Colonic mucosa (tissue), 4 donors: ENCODE measurements around the gene OR2F2. TPM values are rescaled to one million over a fixed set of nuclear protein-coding genes. Genes with fewer than 3 reads are reported as not detected.

Experiments used
- DNase-seq: peaks from one replicate; pipeline ENCODE4 v3.0.0-alpha.2; 2020
- H3K27ac ChIP-seq: fragments of 200-600 bp; one replicate; pipeline ENCODE4 v1.8.0; 2021
- H3K27me3 ChIP-seq: fragments of 200-600 bp; one replicate; pipeline ENCODE4 v1.8.0; 2021
- H3K36me3 ChIP-seq: fragments of 200-600 bp; one replicate; pipeline ENCODE4 v1.8.0; 2021
- H3K4me1 ChIP-seq: fragments of 200-600 bp; one replicate; pipeline ENCODE4 v1.8.0; 2021; ENCODE audit warnings: mild to moderate bottlenecking
- H3K4me3 ChIP-seq: fragments of 200-600 bp; one replicate; pipeline ENCODE4 v1.8.0; 2021
- H3K9ac ChIP-seq, 2 donors: one replicate each; pipeline ENCODE4 v1.7.0; 2013; ENCODE audit warnings: control low read depth in 2 of 2, low read depth in 2 of 2, low read length in 2 of 2
- H3K9me3 ChIP-seq: fragments of 200-600 bp; one replicate; pipeline ENCODE4 v1.8.0; 2021
- intact Hi-C: fragments of 100-400 bp; cut with DNase I; formaldehyde crosslinking; loops from one replicate; pipeline ENCODE4 v1.14.1; 2022
- total RNA-seq, 2 donors: library from RNA; stranded (reverse); fragmentation: NEBNext Ultra II Directional in 1 of 2; extraction: Animal tissue kit (Norgen Biotek cat#: 25700) in 1 of 2; gene quantifications; one replicate each; pipeline ENCODE4 v1.2.1, GENCODE V29; 2021
- TF ChIP-seq, protein P1 (sequence below): fragments of 200-600 bp; IDR thresholded peaks from one replicate; pipeline ENCODE4 v1.8.0; 2022; ENCODE audit warnings: antibody characterized with exemption, mild to moderate bottlenecking
- donor health status: healthy.
- donor health status: DM: no; HTN: no; CAD: no.
- donor health status: DM: no; HTN: no; CAD: no.

OR2F2 gene
- total RNA-seq, 2 donors from 2014 or later, result not detected

DNA sequence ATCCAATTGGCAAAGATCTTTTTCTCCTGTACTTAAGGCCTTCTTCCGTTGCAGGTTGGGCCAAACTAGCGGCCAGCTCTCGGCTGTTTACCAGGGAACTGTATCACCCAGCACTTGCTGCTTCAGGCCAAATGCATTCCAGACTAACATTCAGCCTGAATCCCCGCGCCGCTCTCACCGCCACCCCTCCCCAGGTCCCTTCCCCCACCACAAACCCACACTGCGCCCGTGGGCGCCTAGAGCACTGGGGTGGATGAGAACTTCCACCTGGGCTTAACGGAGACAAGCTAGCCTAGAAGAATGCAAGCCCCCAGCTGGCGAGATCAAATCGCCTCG is 33.7 kb upstream of the OR2F2 start:
- intact Hi-C loops, result no loop called here
- peak overlapping the region; percentile 92 for H3K27ac ChIP-seq
- TF ChIP-seq, protein P1, sequence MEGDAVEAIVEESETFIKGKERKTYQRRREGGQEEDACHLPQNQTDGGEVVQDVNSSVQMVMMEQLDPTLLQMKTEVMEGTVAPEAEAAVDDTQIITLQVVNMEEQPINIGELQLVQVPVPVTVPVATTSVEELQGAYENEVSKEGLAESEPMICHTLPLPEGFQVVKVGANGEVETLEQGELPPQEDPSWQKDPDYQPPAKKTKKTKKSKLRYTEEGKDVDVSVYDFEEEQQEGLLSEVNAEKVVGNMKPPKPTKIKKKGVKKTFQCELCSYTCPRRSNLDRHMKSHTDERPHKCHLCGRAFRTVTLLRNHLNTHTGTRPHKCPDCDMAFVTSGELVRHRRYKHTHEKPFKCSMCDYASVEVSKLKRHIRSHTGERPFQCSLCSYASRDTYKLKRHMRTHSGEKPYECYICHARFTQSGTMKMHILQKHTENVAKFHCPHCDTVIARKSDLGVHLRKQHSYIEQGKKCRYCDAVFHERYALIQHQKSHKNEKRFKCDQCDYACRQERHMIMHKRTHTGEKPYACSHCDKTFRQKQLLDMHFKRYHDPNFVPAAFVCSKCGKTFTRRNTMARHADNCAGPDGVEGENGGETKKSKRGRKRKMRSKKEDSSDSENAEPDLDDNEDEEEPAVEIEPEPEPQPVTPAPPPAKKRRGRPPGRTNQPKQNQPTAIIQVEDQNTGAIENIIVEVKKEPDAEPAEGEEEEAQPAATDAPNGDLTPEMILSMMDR, result no peak
- peak; percentile 49 for DNase-seq
- H3K9me3 ChIP-seq, result no peaks in the 10 kb centered on the region
- no peaks in the 10 kb centered on the region for H3K27me3 ChIP-seq
- H3K4me1 ChIP-seq, result peaks cover 13% of the 10 kb centered on the region
- peak overlapping the region; percentile 56 for H3K4me3 ChIP-seq
- no peaks in the 10 kb centered on the region for H3K36me3 ChIP-seq
- peak overlapping the region; percentile 82 to 99 for H3K9ac ChIP-seq

DNA sequence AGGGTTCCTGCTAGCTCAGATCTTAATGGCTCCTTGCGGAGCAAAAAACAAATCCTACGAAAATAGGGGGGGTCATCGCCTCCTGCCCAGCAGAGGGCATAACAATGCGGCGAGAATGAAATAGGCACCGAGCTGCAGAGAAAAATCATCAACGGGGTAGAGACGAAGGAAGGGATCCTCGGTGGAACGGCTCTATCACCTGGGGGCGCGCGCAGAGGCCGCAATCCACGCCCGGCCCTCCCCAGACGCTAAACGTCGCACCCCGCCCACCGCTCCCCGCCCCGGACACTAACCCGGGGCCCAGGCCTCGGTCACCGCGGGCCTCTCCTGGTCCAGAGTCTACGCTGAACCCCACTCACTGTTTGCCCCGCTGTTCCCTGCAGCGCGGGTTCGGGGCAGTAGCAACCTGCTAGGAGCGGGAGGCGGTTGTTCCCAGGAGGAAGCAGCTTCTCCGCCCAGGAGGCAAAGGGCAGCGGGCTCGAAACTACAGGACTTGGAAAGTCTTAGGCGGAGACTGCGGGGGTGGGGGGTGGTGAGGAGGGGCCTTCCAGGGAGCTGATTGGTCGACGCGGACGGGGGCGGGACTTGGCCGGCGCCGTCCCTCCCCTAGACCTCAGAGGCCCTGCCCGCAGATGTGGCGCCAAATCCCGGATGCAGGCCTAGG is 33.2 kb upstream of the OR2F2 start, which contains the start of gene TCAF1:
Gene TCAF1, minus strand, starts transcription at position 509 of the 664 bp plus-strand sequence. CDS start 25,568 bp downstream, outside the sequence.
- Histone ChIP-seq H3K4me1 (peaks cover 13% of the 10 kb centered on the region), H3K36me3 (no peaks in the 10 kb centered on the region), H3K9ac (peak within 1 kb of the TSS; percentile 82 to 99), H3K4me3 (peak within 1 kb of the TSS; percentile 56), H3K27ac (peak within 1 kb of the TSS; percentile 92), H3K9me3 (no peaks in the 10 kb centered on the region), H3K27me3 (no peaks in the 10 kb centered on the region)
- TF ChIP-seq, protein P1, result peak; percentile 15
- intact Hi-C loops, result no loop called here
- DNase-seq, result peak; percentile 98

DNA sequence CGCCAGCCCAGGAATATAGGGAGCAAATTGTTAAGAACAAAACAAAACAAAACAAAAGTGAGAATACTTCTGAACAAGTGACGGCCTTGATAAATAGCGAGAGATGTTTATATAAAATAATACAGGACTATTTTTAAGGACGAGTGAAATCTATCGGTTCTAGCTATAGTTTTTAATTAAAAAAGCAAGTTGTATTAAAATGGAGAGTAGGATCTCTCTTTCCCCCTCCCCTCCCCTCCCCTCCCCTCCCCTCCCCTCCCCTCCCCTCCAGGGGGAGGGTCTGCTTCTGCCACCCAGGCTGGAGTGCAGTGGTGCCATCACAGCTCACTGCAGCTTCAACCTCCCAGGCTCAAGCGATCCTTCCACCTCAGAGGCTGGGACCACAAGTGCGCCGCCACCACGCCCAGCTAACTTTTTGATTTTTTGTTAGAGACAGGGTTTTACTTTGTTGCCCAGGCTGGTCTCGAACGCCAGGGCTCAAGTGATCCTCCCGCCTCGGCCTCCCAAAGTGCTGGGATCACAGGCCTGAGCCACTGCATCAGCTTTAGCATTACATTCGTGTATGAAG is 32.6 kb upstream of the OR2F2 start:
- intact Hi-C loops, result no loop called here
- H3K9ac ChIP-seq, result no peak overlapping the region

DNA sequence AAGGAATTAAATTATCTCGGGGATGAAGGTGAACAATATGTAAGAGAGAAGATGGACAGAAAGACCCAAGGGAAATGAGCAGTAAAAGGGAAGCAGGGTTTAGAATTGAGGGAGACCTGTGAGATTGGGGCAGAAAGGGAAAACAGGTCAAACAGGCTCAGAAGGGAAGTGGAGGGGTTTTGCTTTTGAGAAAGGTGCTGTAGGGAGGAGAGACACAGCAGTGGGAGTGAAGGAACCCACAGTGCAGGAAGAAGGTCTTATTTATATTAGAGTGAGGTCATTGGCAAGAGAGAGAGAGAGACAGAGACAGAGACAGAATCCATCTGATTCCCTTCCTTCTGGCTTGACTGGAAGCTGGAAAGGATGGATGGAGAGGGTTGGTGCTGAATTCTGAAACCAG is 29.5 kb upstream of the OR2F2 start:
- no peaks in the 10 kb centered on the region for H3K36me3 ChIP-seq
- no peak overlapping the region for H3K27ac ChIP-seq
- TF ChIP-seq, protein P1, result no peak
- no peaks in the 10 kb centered on the region for H3K27me3 ChIP-seq
- intact Hi-C loops, result no loop called here
- H3K9ac ChIP-seq, result no peak overlapping the region
- no peaks in the 10 kb centered on the region for H3K9me3 ChIP-seq
- DNase-seq, result no peak
- H3K4me1 ChIP-seq, result peaks cover under 1% of the 10 kb centered on the region
- no peak overlapping the region for H3K4me3 ChIP-seq

More for the DNA sequence above, 32.6 kb upstream of the OR2F2 start:
- no peak for DNase-seq
- Histone ChIP-seq H3K36me3 (no peaks in the 10 kb centered on the region), H3K27ac (peak overlapping the region; percentile 92), H3K4me3 (no peak overlapping the region), H3K4me1 (peaks cover 13% of the 10 kb centered on the region), H3K27me3 (no peaks in the 10 kb centered on the region), H3K9me3 (no peaks in the 10 kb centered on the region)
- TF ChIP-seq, protein P1, result no peak

DNA sequence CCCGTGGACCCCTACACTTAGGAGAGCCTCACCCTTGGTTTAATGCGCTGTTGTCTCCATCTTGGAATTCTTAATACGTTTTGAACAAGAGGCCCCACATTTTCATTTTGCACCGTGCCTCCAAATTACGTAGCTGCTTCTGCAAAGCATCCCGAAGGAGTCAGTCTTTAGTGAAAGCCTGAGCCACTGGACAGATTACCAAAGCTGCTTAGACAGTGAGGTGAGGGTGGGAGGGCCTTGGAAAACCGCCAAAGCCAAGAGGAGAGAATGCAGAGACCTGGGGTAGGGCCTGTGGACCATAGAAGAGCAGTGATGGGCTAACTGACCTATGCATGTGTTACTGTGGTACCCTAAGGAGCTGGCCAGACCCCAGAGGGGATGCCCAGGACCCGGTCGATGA is 28.9 kb upstream of the OR2F2 start:
- Histone ChIP-seq H3K9ac (no peak overlapping the region), H3K36me3 (no peaks in the 10 kb centered on the region), H3K27me3 (no peaks in the 10 kb centered on the region), H3K9me3 (no peaks in the 10 kb centered on the region), H3K4me1 (no peaks in the 10 kb centered on the region), H3K27ac (no peak overlapping the region), H3K4me3 (no peak overlapping the region)
- intact Hi-C loops, result no loop called here
- DNase-seq, result no peak
- TF ChIP-seq, protein P1, result no peak
